GM12865 (cell line): ENCODE data around the gene GNAO1.

Source experiments
- DNase-seq: peaks from one replicate; pipeline ENCODE4 v3.0.0; 2010; ENCODE audit warnings: low read depth
- H3K4me3 ChIP-seq: 2 replicates; pipeline ENCODE4 v1.5.1; 2011; ENCODE audit warnings: mild to moderate bottlenecking, low read depth, low read length, control low read depth
- TF ChIP-seq, protein P1 (sequence below): IDR thresholded peaks from 2 replicates; pipeline ENCODE4 v1.5.1; 2011; ENCODE audit warnings: low read length, control low read depth, low read depth, inconsistent platforms; ENCODE audit not compliant: insufficient read depth; ENCODE audit errors: missing control alignments

The GNAO1 gene

GRCh38 chr16:56363781-56364565 lies 172.7 kb downstream of the GNAO1 start:
- TF ChIP-seq, protein P1, sequence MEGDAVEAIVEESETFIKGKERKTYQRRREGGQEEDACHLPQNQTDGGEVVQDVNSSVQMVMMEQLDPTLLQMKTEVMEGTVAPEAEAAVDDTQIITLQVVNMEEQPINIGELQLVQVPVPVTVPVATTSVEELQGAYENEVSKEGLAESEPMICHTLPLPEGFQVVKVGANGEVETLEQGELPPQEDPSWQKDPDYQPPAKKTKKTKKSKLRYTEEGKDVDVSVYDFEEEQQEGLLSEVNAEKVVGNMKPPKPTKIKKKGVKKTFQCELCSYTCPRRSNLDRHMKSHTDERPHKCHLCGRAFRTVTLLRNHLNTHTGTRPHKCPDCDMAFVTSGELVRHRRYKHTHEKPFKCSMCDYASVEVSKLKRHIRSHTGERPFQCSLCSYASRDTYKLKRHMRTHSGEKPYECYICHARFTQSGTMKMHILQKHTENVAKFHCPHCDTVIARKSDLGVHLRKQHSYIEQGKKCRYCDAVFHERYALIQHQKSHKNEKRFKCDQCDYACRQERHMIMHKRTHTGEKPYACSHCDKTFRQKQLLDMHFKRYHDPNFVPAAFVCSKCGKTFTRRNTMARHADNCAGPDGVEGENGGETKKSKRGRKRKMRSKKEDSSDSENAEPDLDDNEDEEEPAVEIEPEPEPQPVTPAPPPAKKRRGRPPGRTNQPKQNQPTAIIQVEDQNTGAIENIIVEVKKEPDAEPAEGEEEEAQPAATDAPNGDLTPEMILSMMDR = no peak
- no peak overlapping the region for H3K4me3 ChIP-seq
- no peak for DNase-seq

GRCh38 chr16:56364865-56365264 lies 173.6 kb downstream of the GNAO1 start:
- no peak overlapping the region for H3K4me3 ChIP-seq
- no peak for DNase-seq
- TF ChIP-seq, protein P1 = no peak

DNA sequence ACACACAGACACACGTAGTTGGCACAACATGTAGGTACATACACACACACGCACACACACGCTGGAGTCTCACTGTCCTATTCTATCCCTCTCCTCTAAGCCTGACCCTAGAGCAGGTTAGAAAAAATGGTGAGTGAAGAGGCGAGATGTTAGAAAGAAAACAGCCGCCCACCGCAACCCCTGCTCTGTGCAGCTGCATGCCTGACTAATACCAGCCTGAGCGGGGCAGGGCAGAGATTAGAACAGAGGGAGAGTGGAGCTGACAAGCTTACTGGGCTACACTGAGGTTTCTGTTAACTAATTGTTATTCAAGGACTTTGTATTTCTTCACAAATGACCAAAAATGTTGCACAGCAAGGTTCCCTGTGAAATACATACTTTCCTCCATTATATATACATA lies 174.3 kb downstream of the GNAO1 start:
- no peak overlapping the region for H3K4me3 ChIP-seq
- TF ChIP-seq, protein P1 = no peak
- DNase-seq = no peak

DNA sequence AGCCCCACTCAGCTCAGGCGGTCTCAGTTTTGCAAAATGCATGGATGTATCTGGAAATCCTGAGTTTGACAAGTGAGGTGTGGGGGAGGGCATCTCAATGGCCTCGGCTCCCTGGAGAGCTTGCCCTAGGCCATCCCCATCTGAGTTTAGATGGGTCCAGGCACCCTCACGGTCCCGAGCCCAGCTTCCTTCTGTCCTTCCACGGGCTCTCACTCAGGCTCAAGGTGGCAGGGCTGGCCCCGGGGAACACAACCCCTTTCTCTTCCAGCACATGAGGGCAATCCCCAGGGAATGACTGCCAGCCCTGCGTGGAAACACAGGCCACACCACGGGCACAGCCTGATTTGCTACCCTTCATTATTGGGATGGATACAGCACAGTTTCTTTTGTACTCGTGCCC lies 175.7 kb downstream of the GNAO1 start:
- no peak for DNase-seq
- TF ChIP-seq, protein P1 = no peak
- no peak overlapping the region for H3K4me3 ChIP-seq

- no peak overlapping the region for H3K4me3 ChIP-seq
- TF ChIP-seq, protein P1 = no peak
- no peak for DNase-seq
Measured at GRCh38 chr16:56367764-56368163, 176.5 kb downstream of the GNAO1 start.

- TF ChIP-seq, protein P1 = no peak
- no peak for DNase-seq
- H3K4me3 ChIP-seq = no peak overlapping the region
Measured at GRCh38 chr16:56368545-56368944, 177.3 kb downstream of the GNAO1 start.

GRCh38 chr16:56369202-56369601 lies 177.9 kb downstream of the GNAO1 start:
- TF ChIP-seq, protein P1 = no peak
- DNase-seq = no peak
- H3K4me3 ChIP-seq = no peak overlapping the region
